Measurements from ENCODE around the gene WDFY1. TPM values are rescaled to one million over a fixed set of nuclear protein-coding genes. Genes with fewer than 3 reads are reported as not detected.

WDFY1 gene
- total RNA-seq, 6 experiments from 2014 or later, result 35.2 to 50.4 (median 44.7) TPM

- H3K27ac Mint-ChIP-seq, result no peak overlapping the region
- no peak overlapping the region; the same call in 1 of the 2 replicates for H3K4me3 Mint-ChIP-seq
- H3K4me1 Mint-ChIP-seq (ENCODE audit: low read depth), result peaks cover 71% of the 10 kb centered on the region
- TF ChIP-seq CTCF (IDR thresholded peaks at IDR 0.05), result no peak
- H3K9me3 Mint-ChIP-seq, result no peaks in the 10 kb centered on the region
- DNase-seq, result no peak
- peaks cover 3% of the 10 kb centered on the region; the same call in 1 of the 2 replicates for H3K27me3 Mint-ChIP-seq (ENCODE audit: insufficient read depth)
- peaks cover 8% of the 10 kb centered on the region for H3K36me3 Mint-ChIP-seq (ENCODE audit: low read depth)
Observed at GRCh38 chr2:223934870-223935269, 10.3 kb downstream of the WDFY1 start.

GRCh38 chr2:223932816-223933800, 12.0 kb downstream of the WDFY1 start:
- Mint-ChIP-seq H3K27ac (no peak overlapping the region), H3K4me3 (no peak overlapping the region), H3K4me1 (ENCODE audit: low read depth) (peaks cover 67% of the 10 kb centered on the region), H3K27me3 (ENCODE audit: insufficient read depth) (peaks cover 3% of the 10 kb centered on the region; the same call in 1 of the 2 replicates), H3K36me3 (ENCODE audit: low read depth) (peaks cover 2% of the 10 kb centered on the region), H3K9me3 (no peaks in the 10 kb centered on the region)
- DNase-seq, result no peak
- no peak for TF ChIP-seq CTCF (IDR thresholded peaks at IDR 0.05)

- DNase-seq, result no peak
- no peak for TF ChIP-seq CTCF (IDR thresholded peaks at IDR 0.05)
- Mint-ChIP-seq H3K36me3 (ENCODE audit: low read depth) (peaks cover 20% of the 10 kb centered on the region), H3K4me3 (no peak overlapping the region), H3K27ac (no peak overlapping the region), H3K4me1 (ENCODE audit: low read depth) (peaks cover 51% of the 10 kb centered on the region), H3K27me3 (ENCODE audit: insufficient read depth) (peaks cover 3% of the 10 kb centered on the region; the same call in 1 of the 2 replicates), H3K9me3 (peaks cover 6% of the 10 kb centered on the region; the same call in 1 of the 2 replicates)
Observed at GRCh38 chr2:223930103-223930976, 14.8 kb downstream of the WDFY1 start.

- no peak for DNase-seq
- H3K4me1 Mint-ChIP-seq (ENCODE audit: low read depth), result peaks cover 51% of the 10 kb centered on the region
- H3K27me3 Mint-ChIP-seq (ENCODE audit: insufficient read depth), result peaks cover 1% of the 10 kb centered on the region; the same call in 1 of the 2 replicates
- no peak overlapping the region for H3K4me3 Mint-ChIP-seq
- H3K9me3 Mint-ChIP-seq, result peaks cover 6% of the 10 kb centered on the region; the same call in 1 of the 2 replicates
- no peak overlapping the region for H3K27ac Mint-ChIP-seq
- H3K36me3 Mint-ChIP-seq (ENCODE audit: low read depth), result peaks cover 20% of the 10 kb centered on the region
- no peak for TF ChIP-seq CTCF (IDR thresholded peaks at IDR 0.05)
Observed at GRCh38 chr2:223929571-223930102, 15.5 kb downstream of the WDFY1 start.

Measured in HFFc6 (cell line).